Dendritic cell treated with granulocyte-macrophage colony-stimulating factor and Interleukin-4, amounts not matched to agents 40 ng/mL and 50 ng/mL, for 4 days (primary cell): Measurements from ENCODE around the gene KREMEN1.

ENCODE experiments used
- H3K27ac Mint-ChIP-seq: one replicate; pipeline ENCODE4 v1.8.0; 2022; ENCODE audit warnings: mild to moderate bottlenecking, mixed read lengths
- H3K27me3 Mint-ChIP-seq: one replicate; pipeline ENCODE4 v1.8.0; 2022; ENCODE audit warnings: mild to moderate bottlenecking, mixed read lengths
- H3K36me3 Mint-ChIP-seq: one replicate; pipeline ENCODE4 v1.8.0; 2022; ENCODE audit warnings: low read depth, mixed read lengths
- H3K4me1 Mint-ChIP-seq: one replicate; pipeline ENCODE4 v1.8.0; 2022; ENCODE audit warnings: low read depth, mixed read lengths
- H3K4me3 Mint-ChIP-seq: one replicate; pipeline ENCODE4 v1.8.0; 2022; ENCODE audit warnings: mild to moderate bottlenecking, moderate library complexity, mixed read lengths
- H3K9me3 Mint-ChIP-seq: one replicate; pipeline ENCODE4 v1.8.0; 2022; ENCODE audit warnings: mixed read lengths
- intact Hi-C: fragments of 100-400 bp; cut with micrococcal nuclease; formaldehyde crosslinking; loops from one replicate; pipeline ENCODE4 v1.15.0; 2022

KREMEN1 gene

DNA sequence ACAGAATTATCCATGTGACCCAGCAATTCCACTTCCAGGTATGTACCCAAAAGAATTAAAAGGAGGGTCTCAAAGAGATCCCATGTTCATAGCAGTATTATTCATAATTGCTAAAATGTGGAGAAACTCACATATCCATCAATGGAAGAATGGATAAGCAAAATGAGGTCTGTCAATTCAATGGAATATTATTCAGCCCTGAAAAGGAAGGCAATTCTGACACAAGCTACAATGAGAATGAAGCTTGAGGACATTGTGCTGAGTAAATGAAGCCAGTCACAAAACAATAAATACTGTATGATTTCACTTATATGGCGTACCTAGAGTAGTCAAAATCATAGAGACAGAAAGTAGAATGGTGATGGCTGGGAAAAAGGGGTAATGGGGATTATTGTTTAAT lies 113.5 kb downstream of the KREMEN1 start:
- Mint-ChIP-seq H3K27me3 (no peaks in the 10 kb centered on the region), H3K27ac (no peak overlapping the region), H3K9me3 (no peaks in the 10 kb centered on the region), H3K36me3 (no peaks in the 10 kb centered on the region), H3K4me3 (no peak overlapping the region), H3K4me1 (no peaks in the 10 kb centered on the region)
- intact Hi-C loops, result no loop called here

DNA sequence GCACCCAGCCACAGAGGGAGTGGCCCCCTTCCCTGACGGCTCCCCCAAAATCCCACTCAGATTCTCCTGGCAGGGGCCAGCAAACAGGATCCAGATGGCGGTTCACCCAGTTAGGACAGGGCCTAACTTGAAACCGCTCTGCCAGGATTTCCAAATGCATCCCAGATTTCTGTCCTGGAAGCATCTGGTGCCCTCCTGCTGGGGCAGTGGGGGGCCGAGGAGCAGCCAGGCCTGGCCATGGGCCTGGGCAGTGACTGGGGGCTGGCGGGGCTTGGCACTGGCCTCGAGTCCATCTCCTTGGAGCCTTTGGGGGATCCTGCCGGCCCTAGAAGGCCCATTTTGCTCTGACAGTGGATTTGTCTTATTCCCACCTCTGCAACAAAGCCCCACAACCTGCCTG lies 115.0 kb downstream of the KREMEN1 start:
- no peaks in the 10 kb centered on the region for H3K27me3 Mint-ChIP-seq

DNA sequence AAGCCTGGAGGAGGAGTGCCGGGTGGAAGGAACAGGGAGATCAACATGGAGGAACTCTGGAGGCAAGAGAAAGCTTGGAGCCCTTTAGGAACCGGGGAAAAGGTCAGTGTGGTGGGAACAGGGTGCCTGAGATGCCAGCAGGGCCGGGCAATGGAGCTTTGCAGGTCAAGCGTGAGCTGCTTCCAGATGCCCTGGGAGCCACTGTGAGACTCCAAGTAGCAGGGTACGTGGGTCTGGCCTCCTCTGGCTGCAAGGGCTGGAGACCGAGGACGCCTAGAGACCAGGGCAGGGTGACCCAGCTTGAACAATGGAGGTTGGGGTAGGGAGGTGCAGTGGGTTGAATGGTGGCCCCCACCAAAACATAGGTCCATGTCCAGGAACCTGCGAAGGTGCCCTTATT lies 117.2 kb downstream of the KREMEN1 start:
- H3K27ac Mint-ChIP-seq, result no peak overlapping the region
- intact Hi-C loops, result no loop called here
- no peak overlapping the region for H3K4me3 Mint-ChIP-seq
- no peaks in the 10 kb centered on the region for H3K36me3 Mint-ChIP-seq
- H3K27me3 Mint-ChIP-seq, result no peaks in the 10 kb centered on the region
- no peaks in the 10 kb centered on the region for H3K9me3 Mint-ChIP-seq
- no peaks in the 10 kb centered on the region for H3K4me1 Mint-ChIP-seq

More for the DNA sequence above, 115.0 kb downstream of the KREMEN1 start:
- H3K9me3 Mint-ChIP-seq, result no peaks in the 10 kb centered on the region
- no peak overlapping the region for H3K27ac Mint-ChIP-seq
- H3K4me1 Mint-ChIP-seq, result no peaks in the 10 kb centered on the region
- intact Hi-C loops, result no loop called here
- H3K4me3 Mint-ChIP-seq, result no peak overlapping the region
- H3K36me3 Mint-ChIP-seq, result no peaks in the 10 kb centered on the region

GRCh38 chr22:29190918-29191317 lies 118.1 kb downstream of the KREMEN1 start:
- H3K36me3 Mint-ChIP-seq, result no peaks in the 10 kb centered on the region
- no peaks in the 10 kb centered on the region for H3K27me3 Mint-ChIP-seq
- no peak overlapping the region for H3K4me3 Mint-ChIP-seq
- intact Hi-C loops, result no loop called here
- no peak overlapping the region for H3K27ac Mint-ChIP-seq
- H3K9me3 Mint-ChIP-seq, result no peaks in the 10 kb centered on the region
- peaks cover 6% of the 10 kb centered on the region for H3K4me1 Mint-ChIP-seq

GRCh38 chr22:29193021-29193420 lies 120.2 kb downstream of the KREMEN1 start:
- H3K9me3 Mint-ChIP-seq, result no peaks in the 10 kb centered on the region
- no peak overlapping the region for H3K4me3 Mint-ChIP-seq
- intact Hi-C loops, result no loop called here
- peaks cover 6% of the 10 kb centered on the region for H3K4me1 Mint-ChIP-seq
- no peaks in the 10 kb centered on the region for H3K36me3 Mint-ChIP-seq
- no peaks in the 10 kb centered on the region for H3K27me3 Mint-ChIP-seq
- H3K27ac Mint-ChIP-seq, result no peak overlapping the region

GRCh38 chr22:29194184-29194583 lies 121.3 kb downstream of the KREMEN1 start:
- H3K36me3 Mint-ChIP-seq, result no peaks in the 10 kb centered on the region
- H3K4me1 Mint-ChIP-seq, result peaks cover 6% of the 10 kb centered on the region
- no peaks in the 10 kb centered on the region for H3K9me3 Mint-ChIP-seq
- intact Hi-C loops, result no loop called here
- H3K27me3 Mint-ChIP-seq, result no peaks in the 10 kb centered on the region
- no peak overlapping the region for H3K4me3 Mint-ChIP-seq
- H3K27ac Mint-ChIP-seq, result no peak overlapping the region

GRCh38 chr22:29195118-29195963 lies 122.5 kb downstream of the KREMEN1 start:
- H3K27me3 Mint-ChIP-seq, result no peaks in the 10 kb centered on the region
- H3K36me3 Mint-ChIP-seq, result no peaks in the 10 kb centered on the region
- intact Hi-C loops, result no loop called here
- no peak overlapping the region for H3K27ac Mint-ChIP-seq
- H3K9me3 Mint-ChIP-seq, result no peaks in the 10 kb centered on the region
- no peak overlapping the region for H3K4me3 Mint-ChIP-seq
- peaks cover 6% of the 10 kb centered on the region for H3K4me1 Mint-ChIP-seq

GRCh38 chr22:29195964-29196666 lies 123.3 kb downstream of the KREMEN1 start:
- H3K4me3 Mint-ChIP-seq, result no peak overlapping the region
- H3K9me3 Mint-ChIP-seq, result no peaks in the 10 kb centered on the region
- no peak overlapping the region for H3K27ac Mint-ChIP-seq
- H3K36me3 Mint-ChIP-seq, result no peaks in the 10 kb centered on the region
- no peaks in the 10 kb centered on the region for H3K27me3 Mint-ChIP-seq
- H3K4me1 Mint-ChIP-seq, result peaks cover 6% of the 10 kb centered on the region
- intact Hi-C loops, result no loop called here

DNA sequence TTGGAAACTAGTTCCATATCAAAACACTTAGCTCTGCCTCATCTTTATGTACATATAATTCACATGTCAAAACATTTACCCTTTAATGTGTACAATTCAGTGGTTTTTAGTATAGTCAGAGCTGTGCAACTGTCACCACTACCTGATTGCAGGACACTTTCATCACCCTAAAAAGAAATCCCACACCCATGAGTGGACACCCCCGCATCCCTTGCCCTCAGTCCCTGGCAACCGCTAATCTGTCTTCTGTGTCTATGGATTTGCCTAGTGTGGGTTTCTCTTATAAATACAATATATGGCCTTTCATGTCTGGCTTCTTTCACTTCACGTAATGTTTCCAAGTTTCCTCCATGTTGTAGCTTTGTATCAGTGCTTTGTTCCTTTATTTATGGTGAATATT lies 124.3 kb downstream of the KREMEN1 start:
- H3K27me3 Mint-ChIP-seq, result peaks cover 7% of the 10 kb centered on the region
- peaks cover 10% of the 10 kb centered on the region for H3K4me1 Mint-ChIP-seq
- no peak overlapping the region for H3K27ac Mint-ChIP-seq
- no peaks in the 10 kb centered on the region for H3K9me3 Mint-ChIP-seq
- intact Hi-C loops, result no loop called here
- no peaks in the 10 kb centered on the region for H3K36me3 Mint-ChIP-seq
- no peak overlapping the region for H3K4me3 Mint-ChIP-seq

DNA sequence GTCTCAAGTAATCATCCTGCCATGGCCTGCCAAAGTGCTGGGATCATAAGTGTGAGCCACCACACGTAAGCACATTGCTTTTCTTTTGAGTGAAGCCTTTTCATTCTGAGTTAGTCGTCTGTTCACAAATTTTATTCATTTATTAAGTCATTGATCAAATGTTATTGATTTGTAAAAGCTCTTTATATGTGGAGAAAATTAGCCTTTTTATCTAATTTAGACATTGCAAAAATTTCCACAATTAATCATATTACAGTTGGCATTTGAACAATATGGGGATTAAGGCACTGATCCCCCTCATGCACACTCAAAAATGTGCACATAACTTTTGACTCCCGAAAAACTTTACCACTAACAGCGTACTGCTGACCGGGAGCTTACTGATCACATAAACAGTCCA lies 125.4 kb downstream of the KREMEN1 start:
- H3K27ac Mint-ChIP-seq, result no peak overlapping the region
- intact Hi-C loops, result no loop called here
- H3K9me3 Mint-ChIP-seq, result no peaks in the 10 kb centered on the region
- H3K4me3 Mint-ChIP-seq, result no peak overlapping the region
- H3K27me3 Mint-ChIP-seq, result peaks cover 12% of the 10 kb centered on the region
- H3K4me1 Mint-ChIP-seq, result peaks cover 18% of the 10 kb centered on the region
- H3K36me3 Mint-ChIP-seq, result no peaks in the 10 kb centered on the region

DNA sequence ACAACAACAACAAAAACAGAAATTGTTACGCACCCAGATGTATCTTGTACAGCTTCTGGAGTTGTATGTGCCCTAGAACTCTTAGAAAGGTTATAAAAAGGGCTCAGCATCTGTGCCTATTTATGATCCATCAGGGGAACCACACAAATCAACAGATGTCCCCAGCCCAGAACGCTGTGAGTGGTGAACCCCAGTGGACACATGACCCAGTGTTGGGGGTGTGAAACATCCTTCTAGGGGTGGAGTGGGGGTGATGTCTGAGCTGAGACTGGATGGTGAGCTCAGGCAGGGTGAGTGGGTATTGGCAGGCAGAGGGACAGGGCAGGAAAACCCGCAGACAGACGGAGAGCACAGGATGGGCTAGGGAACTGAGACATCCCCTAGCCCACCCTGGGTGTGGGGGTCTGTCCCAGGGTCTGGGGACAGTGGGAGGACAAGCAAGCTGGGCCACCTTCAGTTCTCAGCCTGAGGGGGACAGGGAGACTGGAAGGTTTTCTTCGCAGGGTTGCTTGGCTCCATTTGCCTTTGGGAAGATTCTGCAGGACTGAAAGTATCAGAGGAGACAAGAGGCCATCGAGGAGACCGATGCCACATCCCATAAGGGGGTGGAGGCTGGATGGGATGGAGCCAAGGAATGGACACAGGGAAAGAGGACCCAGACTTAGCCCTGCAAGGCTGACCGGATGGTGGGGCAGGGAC lies 127.0 kb downstream of the KREMEN1 start:
- Mint-ChIP-seq H3K4me3 (no peak overlapping the region), H3K9me3 (no peaks in the 10 kb centered on the region), H3K4me1 (peaks cover 22% of the 10 kb centered on the region), H3K36me3 (no peaks in the 10 kb centered on the region), H3K27ac (no peak overlapping the region), H3K27me3 (peaks cover 19% of the 10 kb centered on the region)
- intact Hi-C loops, result no loop called here

DNA sequence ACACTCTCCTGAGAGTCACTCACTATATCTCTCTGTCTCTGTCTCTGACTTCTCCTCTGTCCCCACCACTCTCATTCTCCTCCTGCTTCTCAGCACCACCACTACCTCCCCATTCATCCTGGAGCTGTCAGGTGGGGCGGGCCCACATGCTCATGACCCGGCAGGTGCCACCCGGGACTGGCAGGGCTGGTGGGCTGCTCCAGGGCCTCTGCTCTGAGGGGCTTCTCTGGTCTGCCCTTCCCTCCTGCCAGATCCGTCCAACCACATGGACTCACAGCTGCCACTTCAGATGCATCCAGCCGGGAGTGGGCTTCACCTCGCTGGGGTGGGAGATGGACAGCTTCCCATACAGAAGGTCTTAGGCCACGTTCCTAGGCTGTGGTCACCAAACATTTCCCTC lies 128.1 kb downstream of the KREMEN1 start:
- no peak overlapping the region for H3K4me3 Mint-ChIP-seq
- H3K27ac Mint-ChIP-seq, result no peak overlapping the region
- H3K27me3 Mint-ChIP-seq, result peaks cover 25% of the 10 kb centered on the region
- intact Hi-C loops, result no loop called here
- H3K36me3 Mint-ChIP-seq, result no peaks in the 10 kb centered on the region
- H3K4me1 Mint-ChIP-seq, result peaks cover 18% of the 10 kb centered on the region
- H3K9me3 Mint-ChIP-seq, result no peaks in the 10 kb centered on the region

DNA sequence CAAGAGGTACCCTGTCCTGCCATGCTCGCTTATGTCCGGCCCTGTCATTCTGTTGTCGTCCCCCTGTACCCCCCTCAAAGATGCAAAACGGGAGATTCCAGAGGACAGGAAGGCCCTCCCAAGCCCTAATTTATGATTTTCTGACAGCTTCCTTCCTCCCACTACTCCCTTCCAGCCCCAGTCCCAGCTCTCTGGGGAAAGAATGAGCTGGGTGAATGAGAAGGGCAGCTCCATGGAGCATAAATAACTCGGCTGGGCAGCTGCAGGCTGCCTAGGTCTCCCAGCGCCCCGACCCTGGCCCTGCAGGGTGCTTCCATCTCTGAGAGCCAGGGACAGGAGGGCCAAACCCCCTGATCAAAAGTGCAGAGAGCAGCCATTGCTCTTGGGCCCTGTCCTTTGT lies 128.9 kb downstream of the KREMEN1 start:
- no peak overlapping the region for H3K4me3 Mint-ChIP-seq
- peaks cover 24% of the 10 kb centered on the region for H3K4me1 Mint-ChIP-seq
- H3K36me3 Mint-ChIP-seq, result no peaks in the 10 kb centered on the region
- intact Hi-C loops, result no loop called here
- H3K27ac Mint-ChIP-seq, result no peak overlapping the region
- peaks cover 33% of the 10 kb centered on the region for H3K27me3 Mint-ChIP-seq
- H3K9me3 Mint-ChIP-seq, result no peaks in the 10 kb centered on the region
